Measurements from ENCODE around the gene PRR5L.

DNA sequence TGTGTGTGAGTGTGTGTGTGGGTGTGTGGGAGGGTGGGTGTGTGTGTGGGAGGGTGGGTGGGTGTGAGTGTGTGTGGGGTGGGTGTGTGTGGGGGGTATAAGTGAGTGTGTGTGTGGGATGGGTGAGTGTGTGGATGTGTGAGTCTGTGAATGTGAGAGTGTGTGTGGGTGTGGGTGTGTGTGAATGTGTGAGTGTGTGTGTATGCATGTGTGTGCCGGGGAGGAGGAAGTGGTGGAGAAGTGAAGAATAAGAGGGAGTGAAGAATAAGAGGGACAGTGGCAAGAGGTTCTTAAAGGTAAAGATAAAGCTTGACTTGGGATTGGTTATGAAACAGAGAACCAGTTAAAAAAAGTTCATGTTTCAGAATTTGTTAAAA is 54.0 kb downstream of the PRR5L start:
- TF ChIP-seq, protein P1, sequence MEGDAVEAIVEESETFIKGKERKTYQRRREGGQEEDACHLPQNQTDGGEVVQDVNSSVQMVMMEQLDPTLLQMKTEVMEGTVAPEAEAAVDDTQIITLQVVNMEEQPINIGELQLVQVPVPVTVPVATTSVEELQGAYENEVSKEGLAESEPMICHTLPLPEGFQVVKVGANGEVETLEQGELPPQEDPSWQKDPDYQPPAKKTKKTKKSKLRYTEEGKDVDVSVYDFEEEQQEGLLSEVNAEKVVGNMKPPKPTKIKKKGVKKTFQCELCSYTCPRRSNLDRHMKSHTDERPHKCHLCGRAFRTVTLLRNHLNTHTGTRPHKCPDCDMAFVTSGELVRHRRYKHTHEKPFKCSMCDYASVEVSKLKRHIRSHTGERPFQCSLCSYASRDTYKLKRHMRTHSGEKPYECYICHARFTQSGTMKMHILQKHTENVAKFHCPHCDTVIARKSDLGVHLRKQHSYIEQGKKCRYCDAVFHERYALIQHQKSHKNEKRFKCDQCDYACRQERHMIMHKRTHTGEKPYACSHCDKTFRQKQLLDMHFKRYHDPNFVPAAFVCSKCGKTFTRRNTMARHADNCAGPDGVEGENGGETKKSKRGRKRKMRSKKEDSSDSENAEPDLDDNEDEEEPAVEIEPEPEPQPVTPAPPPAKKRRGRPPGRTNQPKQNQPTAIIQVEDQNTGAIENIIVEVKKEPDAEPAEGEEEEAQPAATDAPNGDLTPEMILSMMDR (IDR thresholded peaks at IDR 0.05): no peak
- TF ChIP-seq POLR2A (IDR thresholded peaks at IDR 0.05): no peak
